Upper lobe of left lung (tissue), 4 donors: Measurements from ENCODE around the gene SLC2A4RG.

Experiments
- CTCF ChIP-seq, 6 experiments: fragments of 450-650 bp in 4 of 6; fragments of 200-600 bp in 2 of 6; sonication (generic) in 2 of 6; IDR thresholded peaks; one replicate each; pipeline ENCODE4 v1.5.1; 2016 to 2019; ENCODE audit warnings: antibody characterized with exemption in 6 of 6
- POLR2A ChIP-seq, 4 donors: fragments of 450-650 bp; IDR thresholded peaks; one replicate each; pipeline ENCODE4 v1.5.1; 2016 to 2017; ENCODE audit warnings: antibody characterized with exemption in 4 of 4, mild to moderate bottlenecking in 2 of 4
- POLR2AphosphoS5 ChIP-seq, 2 donors: sonication (generic); formaldehyde crosslinking; IDR thresholded peaks; one replicate each; pipeline ENCODE4 v1.5.1; 2017; ENCODE audit warnings: antibody characterized with exemption in 2 of 2

GRCh38 chr20:63744574-63745423, 5.2 kb downstream of the SLC2A4RG start:
- no peak for TF ChIP-seq CTCF (IDR thresholded peaks at IDR 0.05)
- no peak for TF ChIP-seq POLR2A (IDR thresholded peaks at IDR 0.05)
- no peak for TF ChIP-seq POLR2AphosphoS5 (IDR thresholded peaks at IDR 0.05)
